ENCODE measurements around the gene CEP20. TPM values are rescaled to one million over a fixed set of nuclear protein-coding genes. Genes with fewer than 3 reads are reported as not detected.

The CEP20 gene
- total and polyA plus RNA-seq, 2 of the 8 experiments (the other 6 are each of a cell fraction or from before 2014, with no cell fraction given) = 16.2 to 49.0 TPM

DNA sequence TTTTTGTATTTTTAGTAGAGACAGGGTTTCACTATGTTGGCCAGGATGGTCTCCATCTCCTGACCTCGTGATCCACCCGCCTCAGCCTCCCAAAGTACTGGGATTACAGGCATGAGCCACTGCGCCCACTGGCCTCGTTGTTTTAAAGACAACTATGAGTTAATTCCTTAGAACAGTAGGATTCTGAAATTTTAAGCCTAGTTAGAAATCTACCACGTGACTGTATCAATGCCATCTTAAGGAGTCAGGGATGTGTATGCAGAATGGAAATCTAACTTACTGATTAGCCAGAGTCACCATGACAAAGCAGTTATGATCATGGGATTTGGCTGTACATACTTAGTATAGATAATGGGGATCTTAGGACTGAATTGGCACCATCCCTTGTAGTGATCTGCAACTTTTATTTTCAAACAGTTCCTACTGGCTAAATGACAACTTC lies 2.8 kb downstream of the CEP20 start:
- Histone ChIP-seq H3K4ac (replicated peaks; ENCODE audit: insufficient read length, low read depth, low read length) (no peak overlapping the region), H3K23ac (ENCODE audit: insufficient read length) (no peak overlapping the region), H2BK120ac (replicated peaks; ENCODE audit: low read depth, low read length) (no peak overlapping the region), H3K4me1 (replicated peaks in 1 of 4; ENCODE audit: control insufficient read depth in 3 of 4, insufficient read depth in 4 of 4, low read length in 3 of 4) (peaks cover 4 to 6% (median 5%) of the 10 kb centered on the region in 4 experiments; a peak in 5 of 7 replicates), H3K27ac (ENCODE audit: low read depth, low read length) (no peak overlapping the region), H4K5ac (ENCODE audit: insufficient read length, low read depth, low read length) (no peak overlapping the region), H3K23me2 (ENCODE audit: low read depth, low read length) (peaks cover 2% of the 10 kb centered on the region; the same call in 1 of the 2 replicates), H3K79me2 (ENCODE audit: control insufficient read depth in 1 of 2, insufficient read depth in 2 of 2, low read length in 2 of 2) (peaks cover 11 to 50% of the 10 kb centered on the region in 2 experiments; a peak in 3 of 4 replicates), H4K91ac (replicated peaks; ENCODE audit: insufficient read length, low read length) (no peak overlapping the region), H3K9me3 (ENCODE audit: insufficient read depth in 2 of 2, low read depth in 1 of 2, low read length in 1 of 2) (no peaks in the 10 kb centered on the region), H3K14ac (ENCODE audit: insufficient read length) (no peak overlapping the region), H2AFZ (ENCODE audit: low read length) (no peak overlapping the region), H2BK20ac (ENCODE audit: low read length) (no peak overlapping the region), H4K20me1 (replicated peaks in 1 of 2; ENCODE audit: control insufficient read depth in 1 of 2, insufficient read depth in 2 of 2, low read length in 2 of 2) (peaks cover 2 to 5% of the 10 kb centered on the region in 2 experiments), H3K9ac (replicated peaks in 1 of 4; ENCODE audit: extremely low read depth in 1 of 4, low read depth in 3 of 4, low read length in 3 of 4) (no peak overlapping the region), H3K4me3 (ENCODE audit: extremely low read depth in 1 of 4, insufficient read depth in 2 of 4, low read depth in 3 of 4, low read length in 4 of 4) (no peak overlapping the region), H3K18ac (ENCODE audit: extremely low read depth, low read length) (no peak overlapping the region), H3K56ac (replicated peaks; ENCODE audit: insufficient read length, low read depth, low read length) (no peak overlapping the region), H3K79me1 (ENCODE audit: low read depth, low read length) (peaks cover 12% of the 10 kb centered on the region; the same call in 1 of the 2 replicates), H3K36me3 (ENCODE audit: control insufficient read depth in 2 of 4, insufficient read depth in 4 of 4, low read length in 3 of 4) (peaks cover 3 to 18% (median 6%) of the 10 kb centered on the region in 4 experiments; a peak in 6 of 8 replicates), H3K4me2 (ENCODE audit: insufficient read depth in 1 of 2, low read depth in 2 of 2, low read length in 2 of 2) (no peak overlapping the region), H2BK5ac (ENCODE audit: low read depth, low read length) (no peak overlapping the region), H2AK5ac (ENCODE audit: low read depth, low read length) (no peak overlapping the region), H2BK15ac (ENCODE audit: low read length) (no peak overlapping the region), H2BK12ac (ENCODE audit: low read depth, low read length) (no peak overlapping the region), H3K27me3 (replicated peaks in 1 of 4; ENCODE audit: control insufficient read depth in 3 of 4, extremely low read depth in 1 of 4, insufficient read depth in 3 of 4, low read length in 3 of 4) (no peaks in the 10 kb centered on the region), H4K8ac (ENCODE audit: extremely low read depth, insufficient read depth, low read length) (no peak overlapping the region)
- WGBS, 2 experiments (ENCODE audit: extremely low coverage in 1 of 2, insufficient coverage in 1 of 2, insufficient read length in 1 of 2, insufficient replicate concordance in 2 of 2, low coverage in 1 of 2, low lambda C conversion rate in 2 of 2, missing lambda C conversion rate in 1 of 2) = 94% methylated on average over 5 of the region's 5 CpGs; no CpG with 5 or more reads in 1 of the 2 experiments
- CTCF ChIA-PET (ENCODE audit: partially characterized antibody) = interaction anchor here (0.5 to 3.9 kb wide), 2 partner anchors 11 to 242 kb away, joined by 4 to 22 read pairs; no protein-coding TSS in a partner anchor
- TF ChIP-seq EGR1 (IDR thresholded peaks at IDR 0.05; ENCODE audit: borderline replicate concordance, low read depth, low read length) (no peak), SIX5 (IDR thresholded peaks at IDR 0.05; ENCODE audit: low read depth, low read length) (no peak), SRF (IDR thresholded peaks at IDR 0.05; ENCODE audit: low read depth, low read length) (no peak), YY1 (IDR thresholded peaks at IDR 0.05; ENCODE audit: low read depth, low read length) (no peak), SP1 (IDR thresholded peaks at IDR 0.05; ENCODE audit: low read depth, low read length) (no peak), POLR2AphosphoS5 (IDR thresholded peaks at IDR 0.05; ENCODE audit: low read depth, low read length) (no peak)
- DNase-seq (ENCODE audit: low read depth in 1 of 2, low spot score in 2 of 2) (no peak), FAIRE-seq (no peak)
- POLR2A ChIA-PET (ENCODE audit: partially characterized antibody) = interaction anchor here (0.7 to 1.6 kb wide), 3 partner anchors 85 to 306 kb away, joined by 3 read pairs; no protein-coding TSS in a partner anchor
